Measurements from ENCODE around the gene TIAM2. TPM values are rescaled to one million over a fixed set of nuclear protein-coding genes. Genes with fewer than 3 reads are reported as not detected.

The TIAM2 gene
- total and polyA plus RNA-seq, 2 experiments from 2014 or later: 14.2 to 24.4 TPM

- no peak overlapping the region for H3K27ac Mint-ChIP-seq
- H3K4me3 ChIP-seq: no peak overlapping the region
- DNase-seq (ENCODE audit: low spot score) (no peak), ATAC-seq (no peak)
- no peaks in the 10 kb centered on the region for H3K36me3 ChIP-seq (ENCODE audit: insufficient read depth)
- no peak for TF ChIP-seq CREB1 (CRISPR knock-in tag; IDR thresholded peaks at IDR 0.05; ENCODE audit: low read depth)
- no peak for TF ChIP-seq POLR2AphosphoS5 (IDR thresholded peaks at IDR 0.05; ENCODE audit: low read depth)
- TF ChIP-seq ZNF462 (CRISPR knock-in tag; IDR thresholded peaks at IDR 0.05): no peak
- TF ChIP-seq ZNF331 (CRISPR knock-in tag; IDR thresholded peaks at IDR 0.05; ENCODE audit: low read depth): no peak
- no peaks in the 10 kb centered on the region for H3K27me3 ChIP-seq (ENCODE audit: insufficient read depth)
- H4K20me1 ChIP-seq (replicated peaks; ENCODE audit: insufficient read depth): no peaks in the 10 kb centered on the region
- no peak overlapping the region for H3K4me2 ChIP-seq
- no peak overlapping the region for H2AFZ ChIP-seq
- no peaks in the 10 kb centered on the region for H3K4me1 ChIP-seq (ENCODE audit: insufficient read depth)
- H3K9me3 Mint-ChIP-seq: no peaks in the 10 kb centered on the region
- H3F3A ChIP-seq (replicated peaks; ENCODE audit: low read depth): no peaks in the 10 kb centered on the region; the same call in 1 of the 2 replicates
- H3K9me2 ChIP-seq (ENCODE audit: insufficient read depth): no peaks in the 10 kb centered on the region
- peaks cover 3% of the 10 kb centered on the region for H3K27me3 Mint-ChIP-seq (ENCODE audit: insufficient read depth, low read depth, poor library complexity)
- no peak overlapping the region for H3K27ac ChIP-seq (ENCODE audit: low read depth)
- no peaks in the 10 kb centered on the region for H3K4me1 Mint-ChIP-seq
- H3K36me3 Mint-ChIP-seq (ENCODE audit: low read depth): no peaks in the 10 kb centered on the region
- no peaks in the 10 kb centered on the region for H3K79me2 ChIP-seq (replicated peaks; ENCODE audit: insufficient read depth)
- H3K4me3 Mint-ChIP-seq: no peak overlapping the region
These were observed 13.8 kb upstream of the TIAM2 start for GRCh38 chr6:154981079-154981870.

- no peaks in the 10 kb centered on the region for H3K36me3 ChIP-seq (ENCODE audit: insufficient read depth)
- H3K79me2 ChIP-seq (replicated peaks; ENCODE audit: insufficient read depth): no peaks in the 10 kb centered on the region
- no peak overlapping the region for H3K27ac ChIP-seq (ENCODE audit: low read depth)
- H3K4me2 ChIP-seq: no peak overlapping the region
- H3K27me3 Mint-ChIP-seq (ENCODE audit: insufficient read depth, low read depth, poor library complexity): peaks cover 5% of the 10 kb centered on the region
- DNase-seq (ENCODE audit: low spot score) (no peak), ATAC-seq (no peak)
- H3K9me3 Mint-ChIP-seq: peaks cover 3% of the 10 kb centered on the region; the same call in 2 of the 3 replicates
- H3K4me1 ChIP-seq (ENCODE audit: insufficient read depth): no peaks in the 10 kb centered on the region
- no peaks in the 10 kb centered on the region; the same call in 1 of the 2 replicates for H3F3A ChIP-seq (replicated peaks; ENCODE audit: low read depth)
- no peaks in the 10 kb centered on the region for H4K20me1 ChIP-seq (replicated peaks; ENCODE audit: insufficient read depth)
- H3K9me2 ChIP-seq (ENCODE audit: insufficient read depth): no peaks in the 10 kb centered on the region
- no peak overlapping the region for H3K4me3 Mint-ChIP-seq
- H3K36me3 Mint-ChIP-seq (ENCODE audit: low read depth): no peaks in the 10 kb centered on the region
- no peak overlapping the region for H3K27ac Mint-ChIP-seq
- no peaks in the 10 kb centered on the region for H3K27me3 ChIP-seq (ENCODE audit: insufficient read depth)
- H3K4me3 ChIP-seq: no peak overlapping the region
- no peak overlapping the region for H2AFZ ChIP-seq
- no peaks in the 10 kb centered on the region; the same call in 2 of the 3 replicates for H3K4me1 Mint-ChIP-seq
- TF ChIP-seq CREB1 (CRISPR knock-in tag; IDR thresholded peaks at IDR 0.05; ENCODE audit: low read depth) (no peak), ETS1 (IDR thresholded peaks at IDR 0.05) (no peak)
These were observed 11.0 kb upstream of the TIAM2 start for GRCh38 chr6:154984146-154984545.
